ENCODE measurements around the gene SMG1.
"Not testable (repeated sequence)": the region's sequence is repeated elsewhere in the genome, so short reads cannot be mapped to it uniquely, and the experiment has no call there.

DNA sequence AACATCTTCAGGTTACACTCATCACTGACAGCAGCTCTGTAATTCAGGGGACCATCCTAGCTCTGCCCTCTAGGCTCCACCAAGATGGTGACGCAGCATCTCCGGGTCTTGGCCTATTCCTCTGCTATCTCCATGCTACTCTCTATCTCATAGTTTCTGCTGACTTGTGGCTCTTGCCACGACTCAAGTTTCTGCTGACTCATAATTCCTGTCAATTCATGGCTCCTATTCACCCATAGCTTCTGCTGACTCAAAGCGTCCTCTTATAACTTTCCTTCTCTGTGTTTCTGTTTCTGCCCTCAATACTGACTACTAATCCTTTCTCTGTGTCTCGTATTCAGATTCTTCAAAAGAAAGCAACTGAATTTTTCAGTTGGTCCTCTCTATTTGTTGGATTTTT lies 163.5 kb downstream of the SMG1 start:
- not testable (repeated sequence) for TF ChIP-seq CTCF (IDR thresholded peaks at IDR 0.05; ENCODE audit: borderline replicate concordance, extremely low read depth, low read length, poor library complexity, severe bottlenecking); EZH2 (IDR thresholded peaks at IDR 0.05; ENCODE audit: borderline replicate concordance, low read depth, low read length, severe bottlenecking)

All from DND-41 (cell line).